K562 (cell line): ENCODE results near the gene OR52E2. TPM values are rescaled to one million over a fixed set of nuclear protein-coding genes. Genes with fewer than 3 reads are reported as not detected.

Experiments used
- ATAC-seq: fragments of 200-7000 bp; cut with Tn5 transposase; 3 replicates; pipeline ENCODE4 v1.9.1; 2020; ENCODE audit warnings: moderate library complexity
- BruUV-seq: library from RNA; stranded (reverse); fragments of 400-500 nt; replicated peaks from 2 replicates; lab custom pipeline; 2021; lab: Mats Ljungman, UMichigan
- CTCF ChIA-PET: fragments of 300-600 bp; formaldehyde crosslinking; extraction: SDS; loops from one replicate; lab custom pipeline; 2021; ENCODE audit warnings: low intra/inter-chr PET ratio; lab: Yijun Ruan, JAX
- POLR2A ChIA-PET: fragments of 300-600, 350-650 bp; sonication (Branson Sonifier 250); formaldehyde crosslinking; extraction: SDS; loops from one replicate; lab custom pipeline; 2021; ENCODE audit warnings: antibody characterized with exemption, inconsistent platforms; lab: Yijun Ruan, JAX
- DNase-seq, 4 experiments: peaks; one replicate each; pipeline versions ENCODE4 v3.0.0 to v3.0.0-alpha.2; 2011 to 2018; ENCODE audit warnings: low spot score in 3 of 4, mixed read lengths in 3 of 4; ENCODE audit errors: extremely low read depth in 1 of 4
- FAIRE-seq: peaks from 2 replicates; lab custom pipeline; 2011; peaks lifted over from hg19 to GRCh38; lab: Jason Lieb, UNC
- H2AFZ ChIP-seq: 2 replicates; pipeline ENCODE4 v1.6.0; 2011; ENCODE audit warnings: low read depth, low read length, control low read depth, inconsistent platforms
- H3K27ac ChIP-seq: fragments of 200-600 bp; 3 replicates; pipeline ENCODE4 v1.8.0; 2011; ENCODE audit warnings: low read depth, mild to moderate bottlenecking, control low read depth, inconsistent platforms, low read length, moderate library complexity, mixed read lengths; ENCODE audit errors: extremely low read depth
- H3K27me3 ChIP-seq, 2 experiments: fragments of 300-600 bp in 1 of 2; 2 replicates in 1 of 2; 3 replicates in 1 of 2; pipeline versions ENCODE4 v1.6.0 to v1.8.0; 2011; ENCODE audit warnings: inconsistent platforms in 2 of 2, low read length in 2 of 2, mild to moderate bottlenecking in 1 of 2, mixed read lengths in 1 of 2, moderate library complexity in 1 of 2; ENCODE audit not compliant: control insufficient read depth in 2 of 2, insufficient read depth in 2 of 2
- H3K36me3 ChIP-seq: fragments of 300-600 bp; 3 replicates; pipeline ENCODE4 v1.8.0; 2011; ENCODE audit warnings: mild to moderate bottlenecking, low read length, inconsistent platforms; ENCODE audit not compliant: control insufficient read depth, insufficient read depth
- H3K4me1 ChIP-seq, 2 experiments: fragments of 200-600 bp in 1 of 2; replicated peaks in 1 of 2; 2 replicates in 1 of 2; 3 replicates in 1 of 2; pipeline versions ENCODE4 v1.5.1 to v1.8.0; 2011; ENCODE audit warnings: inconsistent platforms in 2 of 2, low read length in 2 of 2, mild to moderate bottlenecking in 1 of 2, mixed read lengths in 1 of 2, moderate library complexity in 1 of 2; ENCODE audit not compliant: control insufficient read depth in 2 of 2, insufficient read depth in 2 of 2
- H3K4me2 ChIP-seq: 2 replicates; pipeline ENCODE4 v1.6.1; 2011; ENCODE audit warnings: low read length, control low read depth, inconsistent platforms, mixed read lengths; ENCODE audit not compliant: insufficient read depth
- H3K4me3 ChIP-seq: fragments of 200-600 bp; sonication (generic), shearing (Covaris generic); 2 replicates; pipeline ENCODE4 v1.5.1; 2016; ENCODE audit warnings: control low read depth, inconsistent platforms
- H3K79me2 ChIP-seq: fragments of 200-600 bp; 3 replicates; pipeline ENCODE4 v1.8.0; 2011; ENCODE audit warnings: low read length, inconsistent platforms; ENCODE audit not compliant: control insufficient read depth, insufficient read depth
- H3K9ac ChIP-seq, 2 experiments: 2 replicates each; pipeline versions ENCODE4 v1.6.0 to v1.6.1; 2011; ENCODE audit warnings: low read depth in 2 of 2, low read length in 2 of 2, control low read depth in 1 of 2, inconsistent platforms in 1 of 2, mild to moderate bottlenecking in 1 of 2, mixed read lengths in 1 of 2; ENCODE audit not compliant: insufficient read depth in 1 of 2
- H3K9me1 ChIP-seq: one replicate; pipeline ENCODE4 v1.6.0; 2011; ENCODE audit warnings: inconsistent platforms, mild to moderate bottlenecking, low read length, moderate library complexity; ENCODE audit not compliant: control insufficient read depth, insufficient read depth
- H3K9me3 ChIP-seq: replicated peaks from 2 replicates; pipeline ENCODE4 v1.5.1; 2011; ENCODE audit warnings: low read depth, low read length, inconsistent platforms; ENCODE audit not compliant: control insufficient read depth, insufficient read depth
- H4K20me1 ChIP-seq: replicated peaks from 2 replicates; pipeline ENCODE4 v1.6.1; 2011; ENCODE audit warnings: low read length, inconsistent platforms, mixed read lengths; ENCODE audit not compliant: control insufficient read depth, insufficient read depth
- BCL6 ChIP-seq: fragments of 250-450 bp; sonication (Bioruptor Pico); IDR thresholded peaks from 2 replicates; pipeline ENCODE4 v1.4.0; 2020
- CCNT2 ChIP-seq: IDR thresholded peaks from 2 replicates; pipeline ENCODE4 v1.6.1; 2011; ENCODE audit warnings: borderline replicate concordance, low read depth, mild to moderate bottlenecking, moderate library complexity, mixed read lengths, low read length; ENCODE audit not compliant: insufficient read length; ENCODE audit errors: extremely low read depth
- ESRRA ChIP-seq: fragments of 450-650 bp; IDR thresholded peaks from 2 replicates; pipeline ENCODE4 v1.6.1; 2014; ENCODE audit warnings: low read depth, mild to moderate bottlenecking, moderate library complexity, borderline replicate concordance
- GABPB1 ChIP-seq: sonication (generic); formaldehyde crosslinking; IDR thresholded peaks from 2 replicates; pipeline ENCODE4 v1.8.0; 2022; ENCODE audit warnings: mild to moderate bottlenecking, missing genetic modification reagents
- NR2F6 ChIP-seq: fragments of 450-650 bp; formaldehyde crosslinking; IDR thresholded peaks from 2 replicates; pipeline ENCODE4 v1.4.0; 2020; ENCODE audit warnings: mild to moderate bottlenecking
- PHB2 ChIP-seq: fragments of 450-650 bp; IDR thresholded peaks from 2 replicates; pipeline ENCODE4 v1.6.1; 2017; ENCODE audit warnings: low read depth
- SP2 ChIP-seq: IDR thresholded peaks from 2 replicates; pipeline ENCODE4 v1.6.1; 2011; ENCODE audit warnings: mild to moderate bottlenecking, low read depth, low read length, moderate library complexity; ENCODE audit not compliant: poor library complexity, severe bottlenecking; ENCODE audit errors: extremely low read depth
- ZBTB11 ChIP-seq, 3 experiments: fragments of 200-800 bp in 1 of 3; fragments of 250-450 bp in 1 of 3; fragments of 450-650 bp in 1 of 3; sonication (Bioruptor Pico) in 1 of 3; sonication (Bioruptor generic) in 1 of 3; formaldehyde crosslinking in 1 of 3; IDR thresholded peaks; 2 replicates each; pipeline versions ENCODE4 v1.6.1 to v1.8.0; 2016 to 2022; ENCODE audit warnings: mild to moderate bottlenecking in 2 of 3, missing genetic modification characterization in 2 of 3, missing compliant biosample characterization in 1 of 3, moderate library complexity in 1 of 3
- ZNF778 ChIP-seq: fragments of 450-650 bp; formaldehyde crosslinking; IDR thresholded peaks from 2 replicates; pipeline ENCODE4 v1.4.0; 2020; ENCODE audit warnings: mild to moderate bottlenecking, moderate library complexity
- WGBS: fragments of 100-300 bp; shearing (Covaris generic); methylation state at CpG from one replicate; pipeline ENCODE4 v1.1.6; 2016; ENCODE audit warnings: low coverage, mixed read lengths; ENCODE audit not compliant: insufficient coverage; ENCODE audit errors: missing lambda C conversion rate; 5-methylcytosine and 5-hydroxymethylcytosine counted together
- in situ Hi-C: fragments of 300-500 bp; cut with MboI; formaldehyde crosslinking; loops from 4 replicates; pipeline ENCODE4 v1.15.0; 2018; ENCODE audit warnings: inconsistent platforms, mixed read lengths
- intact Hi-C: fragments of 100-400 bp; cut with micrococcal nuclease; formaldehyde crosslinking; loops from 2 replicates; pipeline ENCODE4 v1.14.2; 2022
- polyA plus RNA-seq, 8 experiments: library from polyadenylated mRNA; depleted of rRNA in 4 of 8; stranded (reverse) in 5 of 8; unstranded in 3 of 8; fragments of >200 nt; fragmentation: Nextera tagmentation in 2 of 8; fragmentation: Illumina TruSeq in 1 of 8; extraction: Ambion mirVana in 2 of 8; extraction: Trizol in 1 of 8; gene quantifications; 2 replicates each; pipeline versions ENCODE4 v1.2.1 to v1.2.3, GENCODE V29; 2011 to 2014; ENCODE audit warnings: inconsistent platforms in 1 of 8, missing spikeins in 1 of 8
- total RNA-seq, 7 experiments: library from RNA; depleted of rRNA in 6 of 7; stranded (reverse); fragments of >200 nt in 6 of 7; fragmentation: Illumina TruSeq in 2 of 7; extraction: Trizol in 2 of 7; gene quantifications; 2 replicates each; pipeline versions ENCODE4 v1.2.1 to v1.2.3, GENCODE V29; 2011 to 2021; ENCODE audit warnings: low replicate concordance in 1 of 7

Gene OR52E2
- total and polyA plus RNA-seq, 9 of the 15 experiments (the other 6 are each of a cell fraction or from before 2014, with no cell fraction given) = not detected

GRCh38 chr11:5038341-5038740, 21.1 kb downstream of the OR52E2 start:
- no peaks in the 10 kb centered on the region for H3K4me1 ChIP-seq
- ChIA-PET CTCF (no interaction called here), POLR2A (no interaction called here)
- no TSS peak for BruUV-seq
- H3K9me1 ChIP-seq = no peaks in the 10 kb centered on the region
- no peaks in the 10 kb centered on the region for H3K36me3 ChIP-seq
- DNase-seq = no peak
- H3K27me3 ChIP-seq = peaks cover 2 to 5% of the 10 kb centered on the region in 2 experiments; a peak in 2 of 5 replicates
- no peak overlapping the region for H3K4me3 ChIP-seq
- 17% methylated on average over 1 of the region's 1 CpG for WGBS
- TF ChIP-seq PHB2 (no peak), GABPB1 (no peak), BCL6 (no peak), CCNT2 (no peak), NR2F6 (CRISPR knock-in tag) (no peak), ESRRA (no peak), SP2 (no peak), ZNF778 (no peak), ZBTB11 (CRISPR knock-in tag; IDR thresholded peaks at IDR 0.05) (no peak)
- no peak for FAIRE-seq
- in situ Hi-C loops = no loop called here
- no peak overlapping the region for H3K27ac ChIP-seq
- H2AFZ ChIP-seq = no peak overlapping the region
- no peaks in the 10 kb centered on the region for H4K20me1 ChIP-seq
- no peak overlapping the region for H3K4me2 ChIP-seq
- no peaks in the 10 kb centered on the region for H3K9me3 ChIP-seq
- H3K9ac ChIP-seq = no peak overlapping the region
- ATAC-seq = no peak
- intact Hi-C loops = no loop called here
- no peaks in the 10 kb centered on the region for H3K79me2 ChIP-seq
